GM19239 (cell line): Measurements from ENCODE around the gene REEP1.
"Not testable (repeated sequence)": the region's sequence is repeated elsewhere in the genome, so short reads cannot be mapped to it uniquely, and the experiment has no call there.

Source experiments
- DNase-seq: peaks from one replicate; pipeline ENCODE4 v3.0.0; 2011; ENCODE audit warnings: low spot score; ENCODE audit not compliant: insufficient read length
- FAIRE-seq: peaks from 2 replicates; lab custom pipeline; 2011; peaks lifted over from hg19 to GRCh38; lab: Jason Lieb, UNC

REEP1 gene

DNA sequence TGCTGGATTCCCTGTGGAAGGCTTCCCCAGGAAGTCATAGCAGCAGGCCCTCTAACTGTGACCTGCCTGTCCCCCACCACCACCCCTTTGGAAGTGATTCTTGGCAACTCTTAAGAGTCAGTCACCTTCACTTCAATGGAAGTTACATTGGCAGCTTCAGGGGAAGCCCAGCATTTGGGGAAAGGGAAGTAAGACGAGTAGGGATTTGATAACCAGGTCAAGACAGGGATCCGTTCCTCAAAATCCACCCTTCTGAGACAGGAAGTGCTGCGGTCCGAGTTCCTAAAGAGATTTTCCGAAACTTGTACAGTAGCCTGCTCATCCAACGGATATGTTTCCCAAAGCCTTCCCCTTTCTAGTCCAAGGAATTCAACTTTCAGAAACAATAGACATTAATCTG lies 84.0 kb downstream of the REEP1 start:
- no peak for FAIRE-seq
- DNase-seq = no peak

DNA sequence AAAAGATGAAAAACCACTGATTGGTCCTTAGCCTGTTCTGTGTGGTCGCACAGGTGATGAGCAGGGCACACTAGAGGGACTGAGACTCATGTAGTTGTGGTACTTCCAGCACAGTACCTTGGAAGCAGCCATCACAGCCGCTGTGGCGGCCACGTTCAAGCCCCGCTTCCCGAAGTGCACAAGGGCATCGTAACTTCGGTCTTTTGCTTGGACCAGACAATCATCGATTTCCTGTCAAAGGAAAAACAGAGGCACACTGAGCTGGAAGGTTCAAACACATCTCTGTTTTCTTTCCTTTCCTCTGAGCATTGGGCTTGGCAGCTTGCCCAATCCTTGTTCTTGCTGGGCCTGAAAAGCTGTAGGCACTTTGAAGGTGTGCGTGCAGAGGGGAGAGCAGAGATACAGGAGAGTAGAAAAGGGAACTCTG lies 85.6 kb downstream of the REEP1 start:
- no peak for DNase-seq
- no peak for FAIRE-seq

DNA sequence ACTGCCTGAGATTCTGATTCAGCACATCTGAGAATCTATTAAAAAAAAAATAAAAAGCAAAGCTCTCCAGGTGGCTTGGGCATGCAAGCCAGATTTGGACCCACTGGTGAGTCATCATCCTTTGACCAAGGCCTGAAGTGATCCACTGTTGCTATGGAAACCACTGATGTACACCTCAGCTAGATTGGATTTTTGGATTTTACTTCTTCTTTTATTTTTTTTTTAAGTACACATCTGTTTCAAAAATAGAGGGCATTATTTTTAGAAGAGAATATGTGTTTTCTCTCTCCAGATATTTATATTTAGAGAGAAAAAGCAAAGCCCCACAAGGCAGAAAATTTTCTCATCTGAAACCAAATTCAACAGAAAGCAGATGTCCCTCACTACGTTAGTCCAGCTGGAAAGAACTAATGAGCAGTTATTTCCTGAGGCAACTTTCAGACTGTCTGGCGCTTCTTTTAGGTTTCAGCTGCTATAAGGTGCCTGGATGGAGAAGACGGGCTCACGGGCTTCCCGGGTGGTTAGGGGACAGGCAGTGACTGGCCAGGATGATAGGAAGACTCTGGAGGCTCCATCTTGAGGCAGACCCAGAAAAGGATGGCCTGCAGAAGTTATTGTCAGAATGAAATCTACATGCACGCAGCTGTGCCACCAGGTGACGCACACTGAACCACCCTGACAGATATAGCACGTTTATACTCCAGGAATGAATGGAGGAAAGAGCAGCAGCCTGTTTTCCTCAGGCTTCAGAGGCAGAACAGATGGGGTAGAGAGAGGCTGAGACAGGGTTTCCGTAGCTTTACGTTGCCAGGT lies 87.6 kb downstream of the REEP1 start:
- no peak for DNase-seq
- FAIRE-seq = peak; percentile 47

DNA sequence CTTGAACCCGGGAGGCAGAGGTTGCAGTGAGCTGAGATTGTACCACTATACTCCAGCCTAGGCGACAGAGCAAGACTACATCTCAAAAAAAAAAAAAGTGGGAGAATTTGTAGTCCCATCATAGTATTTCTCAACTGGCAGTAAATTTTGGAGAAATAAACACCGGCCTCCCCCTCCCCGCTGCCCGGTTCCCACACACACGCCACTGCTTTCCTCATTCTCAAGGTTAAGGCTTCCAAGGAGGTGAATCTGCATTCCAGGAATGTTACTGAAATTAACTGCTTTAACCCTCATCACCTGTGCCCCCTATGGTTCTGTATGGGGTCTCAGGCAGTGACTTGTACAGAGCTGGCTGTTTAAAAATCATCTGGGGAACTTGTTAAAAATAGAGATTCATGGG lies 88.2 kb downstream of the REEP1 start:
- DNase-seq (no peak), FAIRE-seq (no peak)

DNA sequence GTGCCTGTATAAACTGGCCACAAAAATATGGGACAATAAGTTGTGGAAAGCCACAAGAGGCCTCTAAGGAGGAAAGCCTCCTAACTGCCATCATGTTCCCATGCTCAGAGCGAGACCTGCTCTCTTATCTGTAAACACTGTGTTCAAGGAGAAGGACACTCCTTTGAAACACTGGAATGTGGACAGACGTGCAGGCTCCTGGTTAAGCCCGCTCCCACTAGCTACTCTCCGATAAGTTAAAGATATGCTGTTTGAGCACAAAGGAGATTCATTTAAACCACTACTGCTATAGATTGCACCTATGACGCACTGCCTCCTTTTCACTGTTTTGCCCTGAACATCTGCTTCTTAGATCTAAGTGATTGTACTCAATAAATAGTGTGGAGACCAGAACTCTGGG lies 92.2 kb downstream of the REEP1 start:
- DNase-seq, FAIRE-seq: not testable (repeated sequence)

DNA sequence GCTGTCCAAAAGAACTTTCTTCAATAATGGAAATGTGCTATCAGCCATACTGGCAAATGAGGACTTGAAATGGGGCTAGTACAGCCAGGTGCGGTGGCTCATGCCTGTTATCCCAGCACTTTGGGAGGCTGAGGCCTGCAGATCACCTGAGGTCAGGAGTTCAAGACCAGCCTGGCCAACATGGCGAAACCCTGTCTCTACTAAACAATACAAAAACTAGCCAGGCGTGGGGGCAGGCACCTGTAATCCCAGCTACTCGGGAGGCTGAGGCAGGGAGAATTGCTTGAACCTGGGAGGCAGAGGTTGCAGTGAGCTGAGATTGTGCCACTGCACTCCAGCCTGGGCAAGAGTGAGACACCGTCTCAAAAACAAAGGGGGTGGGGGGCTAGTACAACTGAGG lies 92.6 kb downstream of the REEP1 start:
- not testable (repeated sequence) for FAIRE-seq, DNase-seq

DNA sequence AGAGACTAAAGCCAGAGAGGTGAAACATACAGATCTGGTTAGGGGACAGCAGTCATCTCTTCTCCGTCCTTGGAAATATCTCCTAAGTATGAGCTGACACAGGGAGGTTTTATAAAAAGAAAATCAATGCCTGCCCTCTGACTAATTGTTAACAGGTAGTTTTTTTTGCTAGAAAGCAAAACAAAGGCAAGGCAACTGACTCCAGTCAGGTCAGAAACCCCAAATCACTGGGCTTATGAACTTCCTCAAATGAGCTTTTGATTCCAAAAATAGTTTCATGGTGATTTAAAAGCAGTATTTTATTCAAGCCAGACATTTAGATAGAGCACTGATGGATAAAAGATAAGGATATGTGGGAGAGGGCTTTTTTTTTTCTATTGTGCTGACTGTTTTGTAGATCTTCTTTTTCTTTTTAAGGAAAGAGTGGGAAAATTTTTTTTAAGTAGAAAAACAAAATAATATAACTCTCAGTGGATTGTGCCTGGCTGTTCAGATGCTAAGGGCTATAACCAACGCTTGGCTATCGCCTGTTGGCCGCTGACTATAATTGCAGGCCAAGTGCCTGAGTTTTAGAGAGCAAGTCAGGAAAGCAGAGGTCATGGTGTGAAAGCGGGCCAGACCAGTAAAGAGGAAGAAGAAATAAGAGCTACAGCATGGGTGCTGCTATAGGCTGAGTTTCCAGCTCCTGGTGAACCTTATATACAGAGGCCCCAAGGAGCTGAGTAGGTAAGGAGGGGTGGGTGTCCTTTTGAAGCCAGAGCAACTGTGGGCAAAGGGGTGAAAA lies 93.3 kb downstream of the REEP1 start:
- DNase-seq = no peak
- no peak for FAIRE-seq

DNA sequence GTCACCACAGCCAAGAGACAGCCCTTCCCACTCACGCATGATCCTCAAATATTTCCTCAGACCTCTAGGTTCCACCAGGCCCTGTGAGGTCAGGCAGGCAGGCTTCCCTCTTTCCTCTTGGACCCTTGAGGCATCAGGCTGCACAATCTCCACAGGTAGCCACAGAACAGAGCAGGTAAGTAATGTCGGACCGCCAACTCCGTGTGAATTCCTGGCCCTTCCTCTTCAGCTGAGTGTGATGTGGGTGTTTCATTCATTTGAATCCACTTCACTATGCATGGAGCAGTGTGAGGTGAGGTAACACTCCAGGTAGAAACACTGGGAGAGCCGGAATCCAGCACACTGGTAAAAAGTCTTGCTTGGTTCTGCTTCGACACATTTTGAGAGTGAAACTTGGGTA lies 94.2 kb downstream of the REEP1 start:
- FAIRE-seq (no peak), DNase-seq (no peak)

DNA sequence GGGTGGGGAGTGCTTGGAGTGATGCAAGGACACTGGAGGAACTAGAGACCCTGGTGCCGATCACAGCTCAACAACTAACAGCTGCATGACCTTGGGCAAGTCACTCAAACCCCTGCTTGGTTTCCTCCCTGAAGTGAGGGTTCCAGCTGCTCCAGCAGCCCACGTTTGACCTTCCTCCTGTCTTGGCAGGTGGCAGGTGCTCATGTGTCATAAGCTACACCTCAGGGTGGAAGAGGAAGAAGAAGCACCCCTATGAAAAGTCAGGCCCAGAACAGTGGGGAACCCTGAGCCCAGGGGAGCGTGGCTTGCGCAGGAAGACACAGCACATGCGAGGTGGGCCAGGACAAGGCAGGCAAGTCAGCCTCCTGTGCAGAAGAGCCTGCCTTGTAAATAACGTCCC lies 95.8 kb downstream of the REEP1 start:
- no peak for FAIRE-seq

DNA sequence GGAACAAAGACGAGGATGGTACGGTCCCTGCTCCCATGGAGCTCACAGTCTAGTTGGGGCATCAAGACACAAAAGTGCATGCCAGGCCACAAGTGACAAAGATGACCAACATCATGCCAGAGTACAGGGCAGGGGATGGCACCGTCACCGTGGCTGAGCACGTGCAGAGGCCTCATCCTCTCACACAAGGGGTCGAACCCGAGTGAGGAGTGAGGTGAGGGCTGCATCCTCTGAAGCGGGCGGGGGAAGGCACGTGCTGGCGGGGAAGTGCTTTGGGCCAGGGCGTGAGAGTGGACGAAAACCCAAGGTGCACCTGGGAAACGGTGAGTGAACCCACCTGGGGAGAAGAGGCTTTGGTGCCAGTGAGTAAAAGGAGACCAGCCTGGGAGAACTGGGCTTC lies 97.2 kb downstream of the REEP1 start:
- DNase-seq (no peak), FAIRE-seq (no peak)

More for the DNA sequence above, 95.8 kb downstream of the REEP1 start:
- DNase-seq = no peak

DNA sequence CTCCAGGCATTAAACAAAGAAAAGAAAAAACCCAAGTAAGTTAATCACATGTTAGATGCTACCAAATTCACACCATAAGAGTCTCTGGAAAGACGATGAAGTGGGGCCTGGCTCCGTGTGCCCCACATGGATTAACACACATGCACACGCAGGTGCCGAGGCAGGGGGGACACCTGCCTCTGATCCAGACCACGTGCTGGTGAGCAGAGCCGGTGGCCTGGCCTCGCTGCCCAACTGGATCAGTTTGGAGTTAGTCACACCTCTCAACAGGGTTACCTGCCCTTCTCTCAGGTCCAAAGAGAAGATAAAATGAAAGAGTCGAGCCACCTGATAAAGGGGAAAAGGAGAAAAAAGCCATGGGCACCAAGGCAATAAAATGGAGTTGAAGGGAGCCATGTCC lies 97.7 kb downstream of the REEP1 start:
- FAIRE-seq = no peak
- no peak for DNase-seq

DNA sequence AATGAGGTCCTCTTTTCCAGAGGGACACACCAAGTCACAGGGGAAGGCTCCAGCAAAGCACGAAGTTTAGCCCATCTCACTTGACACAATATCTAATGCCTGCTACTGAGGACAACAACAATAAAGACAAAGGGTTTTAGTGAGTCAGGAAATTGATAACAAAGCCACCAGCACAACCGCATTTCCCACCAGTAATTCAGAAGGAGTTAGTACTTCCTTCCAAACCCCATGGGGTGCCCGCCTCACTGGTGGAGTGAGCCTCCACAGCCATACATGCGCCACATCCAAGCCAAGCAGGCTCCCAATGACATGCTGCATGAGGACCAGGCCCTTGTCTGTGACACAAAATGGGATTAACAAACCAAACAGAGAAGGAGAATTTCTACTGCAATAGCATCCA lies 98.1 kb downstream of the REEP1 start:
- no peak for DNase-seq
- no peak for FAIRE-seq

DNA sequence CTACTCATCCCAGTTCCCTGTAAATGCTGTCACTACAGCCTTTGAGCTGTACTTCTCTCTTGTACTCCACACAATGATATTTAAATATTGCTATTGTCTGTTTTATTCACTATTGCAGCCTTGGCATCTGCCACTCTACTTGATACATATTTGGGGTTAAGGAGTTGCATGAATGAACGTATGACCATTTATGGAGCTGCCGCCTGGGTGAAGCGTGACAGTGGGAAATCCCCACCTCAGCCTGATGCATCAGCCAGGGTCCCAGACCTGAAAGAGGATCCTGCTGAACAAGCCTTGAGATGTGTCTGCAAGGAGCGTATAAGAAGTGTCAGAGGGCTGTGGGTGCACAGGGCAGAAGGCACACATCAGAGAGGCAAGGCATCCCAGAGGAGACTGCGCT lies 99.1 kb downstream of the REEP1 start:
- FAIRE-seq = peak; percentile 83
- DNase-seq = peak; percentile 35

DNA sequence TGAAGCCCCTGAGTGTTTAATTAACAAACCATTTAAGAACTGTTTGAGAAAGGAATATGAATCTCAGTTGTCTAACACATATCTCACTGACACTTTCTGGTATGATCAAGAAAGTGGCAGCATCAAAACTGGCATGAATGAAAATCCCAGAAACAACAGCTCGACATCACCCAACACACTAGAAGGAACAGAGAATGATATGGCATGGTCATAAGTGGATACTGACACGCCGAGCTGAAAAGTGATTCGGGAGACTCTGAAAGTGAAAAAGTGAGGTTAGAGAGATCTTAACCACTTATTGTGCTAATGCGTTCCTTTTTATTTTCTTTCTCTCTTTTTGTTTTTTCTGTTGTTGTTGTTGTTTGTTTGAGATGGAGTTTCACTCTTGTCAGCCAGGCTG lies 100.3 kb downstream of the REEP1 start:
- FAIRE-seq (peak; percentile 48), DNase-seq (no peak)

DNA sequence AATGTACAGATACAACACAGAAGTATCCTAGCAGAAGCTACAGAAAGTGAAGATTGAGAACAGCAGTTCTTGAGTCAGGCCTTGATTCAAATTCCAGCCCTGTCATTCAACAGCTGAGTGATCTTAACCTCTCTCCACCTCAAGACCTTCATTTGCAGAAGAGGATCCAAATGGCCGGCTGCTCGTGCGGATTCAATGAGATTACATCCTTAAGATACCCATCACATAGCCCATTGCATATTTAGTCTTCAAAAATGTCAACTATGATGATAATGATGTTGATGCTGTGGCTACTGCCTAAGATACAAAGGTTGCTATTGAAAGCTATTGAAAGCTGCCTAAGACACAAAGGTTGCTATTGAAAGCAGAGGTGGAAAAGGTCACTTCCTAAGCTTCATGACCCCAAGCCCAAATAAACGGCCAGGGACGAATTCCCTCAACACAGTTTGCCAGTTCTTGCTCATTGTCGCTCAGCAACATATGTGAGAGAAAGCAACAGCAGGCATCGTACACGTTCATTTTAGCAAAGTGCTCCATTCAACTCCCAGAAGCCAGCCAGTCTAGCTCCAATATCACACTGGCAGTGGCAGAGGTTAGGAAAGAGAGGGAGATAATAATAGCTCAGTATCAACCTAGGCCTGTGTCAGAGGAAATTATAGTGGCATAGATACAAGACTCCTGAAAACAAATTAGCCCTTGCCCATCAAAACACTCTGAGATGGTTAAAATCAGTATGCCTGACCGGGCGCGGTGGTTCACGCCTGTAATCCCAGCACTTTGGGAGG lies 102.0 kb downstream of the REEP1 start:
- DNase-seq (no peak), FAIRE-seq (no peak)

DNA sequence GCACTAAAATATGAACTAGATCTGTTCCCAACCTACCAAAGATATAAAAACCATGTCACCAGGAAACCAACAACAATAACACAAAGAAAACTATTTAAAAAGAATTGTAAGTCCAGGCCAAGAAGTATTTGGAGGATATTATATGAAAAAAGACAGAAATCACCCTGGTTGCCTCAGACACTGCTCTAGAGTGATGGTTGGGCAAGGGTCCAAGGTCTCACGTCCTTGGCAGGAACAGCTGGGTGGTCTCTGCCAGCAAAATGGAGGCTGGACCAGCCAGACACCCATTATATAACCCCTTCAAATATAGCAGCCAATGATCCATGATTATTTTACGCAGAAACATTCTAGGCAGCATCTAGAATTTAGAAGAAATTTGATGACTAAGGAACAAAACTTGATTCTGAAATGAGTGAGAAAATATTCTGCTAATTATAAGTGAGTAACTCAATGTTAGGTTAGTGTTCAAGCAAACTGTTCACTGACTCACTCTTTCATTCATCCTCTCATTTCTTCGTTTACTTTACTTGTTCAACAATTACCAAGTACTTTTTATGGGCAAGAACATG lies 102.8 kb downstream of the REEP1 start:
- FAIRE-seq = no peak
- DNase-seq = no peak

DNA sequence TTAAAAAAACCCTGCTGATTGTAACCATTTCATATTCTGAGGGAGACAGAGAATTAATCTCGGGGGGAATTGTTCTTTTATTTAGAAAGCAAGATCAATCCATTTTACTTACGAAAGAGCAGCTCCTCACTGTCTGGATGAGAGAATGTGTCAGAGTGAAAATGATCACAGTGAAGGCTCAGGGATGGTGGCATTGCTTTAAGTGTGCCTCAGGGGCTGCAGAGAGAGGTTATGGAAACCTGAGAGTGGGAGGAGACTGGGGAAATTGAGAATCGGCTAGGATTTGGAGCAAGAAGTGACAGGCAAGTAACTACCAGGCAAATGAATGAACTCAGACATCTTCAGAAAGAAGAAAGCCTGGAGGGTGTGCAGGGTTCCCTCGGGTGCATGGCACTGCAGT lies 104.0 kb downstream of the REEP1 start:
- FAIRE-seq = no peak
- no peak for DNase-seq

DNA sequence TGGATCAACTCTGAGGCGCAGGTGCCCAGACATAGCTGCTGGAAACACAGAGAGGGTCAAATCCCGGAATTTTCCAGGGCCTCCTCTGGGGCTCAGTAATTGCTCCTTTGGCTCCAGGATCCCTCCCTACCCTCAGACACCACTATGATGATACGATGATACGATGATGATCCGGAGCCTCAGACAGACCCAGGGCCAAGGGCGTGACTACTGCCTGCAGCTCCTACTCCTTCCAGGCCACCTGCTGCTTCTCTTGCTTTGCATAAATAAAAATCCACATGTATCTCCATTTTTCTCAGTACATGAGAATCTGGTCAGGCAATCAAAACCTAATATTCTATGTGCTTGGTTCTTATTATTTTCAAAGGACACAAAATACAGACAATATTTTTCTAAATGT lies 104.5 kb downstream of the REEP1 start:
- DNase-seq (no peak), FAIRE-seq (no peak)

DNA sequence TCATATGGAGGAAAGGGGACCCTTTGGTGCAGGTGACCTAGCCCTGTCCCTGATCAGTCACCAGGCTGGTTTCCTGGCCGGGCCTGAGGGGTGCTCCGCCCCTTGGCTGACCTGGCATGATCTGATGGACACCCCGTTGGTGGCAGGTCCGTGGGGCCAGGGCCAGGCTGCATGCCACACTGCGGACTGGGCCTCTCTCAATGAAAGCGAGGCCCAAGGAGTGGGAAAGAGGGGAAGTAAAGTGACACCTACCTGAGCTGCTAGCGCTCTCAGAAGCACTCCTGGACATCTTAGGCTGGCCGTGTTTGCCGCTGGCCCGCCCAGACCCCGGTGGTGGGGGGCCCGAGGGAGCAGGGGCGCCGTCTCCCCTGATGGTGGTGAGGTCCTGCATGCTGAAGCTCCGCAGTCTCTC lies 105.0 kb downstream of the REEP1 start:
- DNase-seq = no peak
- no peak for FAIRE-seq

DNA sequence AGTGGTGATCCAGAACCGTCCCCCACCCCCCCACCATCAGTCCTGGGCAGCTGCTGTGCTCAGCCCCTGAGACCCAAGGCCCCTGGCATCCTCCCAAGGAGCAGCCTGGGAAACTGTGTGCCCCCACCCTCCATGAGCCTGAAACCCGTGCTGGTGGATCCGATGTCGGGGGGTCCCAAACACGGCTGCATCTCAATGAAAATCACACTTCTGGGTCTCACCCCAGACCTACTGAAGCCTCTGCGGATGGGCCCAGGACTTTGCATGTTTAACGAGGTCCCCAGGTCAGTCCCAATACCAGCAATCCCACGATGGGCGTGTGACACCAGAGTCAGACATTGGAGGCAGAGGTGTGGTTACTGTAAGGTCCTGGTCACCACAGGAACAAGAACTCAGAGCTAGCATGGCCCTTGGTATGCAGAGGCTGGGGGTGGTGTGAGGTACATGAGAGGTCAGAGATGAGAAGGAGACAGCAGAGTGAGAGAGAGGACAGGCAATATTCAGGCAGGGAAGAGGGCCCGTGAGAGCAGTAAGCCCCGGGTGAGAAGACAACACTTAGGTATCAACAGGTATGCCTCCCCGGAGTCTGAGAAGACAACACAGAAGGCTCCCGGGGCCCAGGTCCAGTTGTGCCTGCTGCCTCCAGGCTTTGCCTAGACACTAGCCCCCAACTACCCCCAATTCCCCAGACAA lies 105.6 kb downstream of the REEP1 start:
- DNase-seq (no peak), FAIRE-seq (no peak)
